Upper lobe of left lung (tissue), 4 donors: Measurements from ENCODE around the gene PARP2.

ENCODE experiments used
- EP300 ChIP-seq, 4 donors: sonication (generic); formaldehyde crosslinking; IDR thresholded peaks; one replicate each; pipeline ENCODE4 v1.5.1; 2017; ENCODE audit warnings: antibody characterized with exemption in 4 of 4, control low read depth in 2 of 4
- POLR2A ChIP-seq, 4 donors: fragments of 450-650 bp; IDR thresholded peaks; one replicate each; pipeline ENCODE4 v1.5.1; 2016 to 2017; ENCODE audit warnings: antibody characterized with exemption in 4 of 4, mild to moderate bottlenecking in 2 of 4

DNA sequence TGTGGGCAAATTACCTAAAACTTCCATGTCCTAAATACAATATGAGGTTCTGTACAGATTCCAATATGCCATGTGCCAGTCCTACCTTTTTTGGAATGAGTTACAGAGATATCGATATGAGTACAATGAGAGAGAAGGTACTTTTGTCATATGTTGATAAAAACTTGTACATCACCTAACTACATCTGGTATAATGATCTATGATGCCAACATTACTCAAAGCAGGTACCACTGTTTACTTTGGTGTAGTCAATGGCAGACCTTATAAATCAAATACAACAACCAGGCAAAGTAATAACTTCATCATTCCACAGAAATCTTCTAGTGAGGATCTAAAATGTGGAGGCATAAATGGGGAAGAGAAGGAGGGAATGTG lies 57.1 kb downstream of the PARP2 start:
- TF ChIP-seq POLR2A (IDR thresholded peaks at IDR 0.05) (no peak), EP300 (IDR thresholded peaks at IDR 0.05) (no peak)
